HG03565 (cell line): ENCODE measurements around the gene ZNF74.

Experiments used
- ATAC-seq: cut with Tn5 transposase; IDR thresholded peaks from one replicate; pipeline ENCODE4 v1.9.1; 2021; ENCODE audit warnings: mild to moderate bottlenecking, moderate library complexity; ENCODE audit not compliant: unreplicated experiment

The ZNF74 gene

GRCh38 chr22:20418211-20418788 lies 24.3 kb downstream of the ZNF74 start:
- no peak for ATAC-seq

- ATAC-seq: no peak
Observed at GRCh38 chr22:20419664-20419951, 25.7 kb downstream of the ZNF74 start.

GRCh38 chr22:20420157-20420842 lies 26.3 kb downstream of the ZNF74 start:
- ATAC-seq: no peak

- ATAC-seq: no peak
Observed at GRCh38 chr22:20421507-20421874, 27.5 kb downstream of the ZNF74 start.

GRCh38 chr22:20422271-20423007 lies 28.5 kb downstream of the ZNF74 start:
- ATAC-seq: no peak

- ATAC-seq: no peak
Observed at GRCh38 chr22:20423008-20423905, 29.3 kb downstream of the ZNF74 start.

GRCh38 chr22:20423906-20424551 lies 30.1 kb downstream of the ZNF74 start:
- ATAC-seq: no peak

- ATAC-seq: no peak
Observed at GRCh38 chr22:20424568-20424931, 30.6 kb downstream of the ZNF74 start.

- no peak for ATAC-seq
Observed at GRCh38 chr22:20424932-20425565, 31.1 kb downstream of the ZNF74 start.

GRCh38 chr22:20425566-20426258 lies 31.8 kb downstream of the ZNF74 start:
- no peak for ATAC-seq

- ATAC-seq: no peak
Observed at GRCh38 chr22:20426259-20426615, 32.3 kb downstream of the ZNF74 start.

GRCh38 chr22:20427104-20427944 lies 33.4 kb downstream of the ZNF74 start:
- ATAC-seq: no peak

GRCh38 chr22:20427945-20428417 lies 34.0 kb downstream of the ZNF74 start:
- ATAC-seq: no peak

GRCh38 chr22:20428496-20429253 lies 34.7 kb downstream of the ZNF74 start:
- ATAC-seq: no peak

- ATAC-seq: no peak
Observed at GRCh38 chr22:20429254-20430100, 35.5 kb downstream of the ZNF74 start.

- ATAC-seq: no peak
Observed at GRCh38 chr22:20430101-20430719, 36.3 kb downstream of the ZNF74 start.
